ENCODE results near the gene CES2. TPM values are rescaled to one million over a fixed set of nuclear protein-coding genes. Genes with fewer than 3 reads are reported as not detected.
A peak's percentile ranks its signal among the peaks of the same experiment; 100 is the strongest.
"Not testable (repeated sequence)": the region's sequence is repeated elsewhere in the genome, so short reads cannot be mapped to it uniquely, and the experiment has no call there.

Gene CES2
- total RNA-seq, 3 donors from 2014 or later, result 22.6 to 25.3 (median 24.3) TPM

- Mint-ChIP-seq H3K27me3 (ENCODE audit: low read depth) (peaks cover 11% of the 10 kb centered on the region), H3K36me3 (ENCODE audit: insufficient read depth) (peaks cover 12% of the 10 kb centered on the region), H3K4me1 (ENCODE audit: low read depth) (peaks cover 18% of the 10 kb centered on the region)
- not testable (repeated sequence) for DNase-seq, H3K9me3 Mint-ChIP-seq, H3K4me3 Mint-ChIP-seq, ATAC-seq
Observed at GRCh38 chr16:66944971-66945370, 9.7 kb downstream of the CES2 start.

DNA sequence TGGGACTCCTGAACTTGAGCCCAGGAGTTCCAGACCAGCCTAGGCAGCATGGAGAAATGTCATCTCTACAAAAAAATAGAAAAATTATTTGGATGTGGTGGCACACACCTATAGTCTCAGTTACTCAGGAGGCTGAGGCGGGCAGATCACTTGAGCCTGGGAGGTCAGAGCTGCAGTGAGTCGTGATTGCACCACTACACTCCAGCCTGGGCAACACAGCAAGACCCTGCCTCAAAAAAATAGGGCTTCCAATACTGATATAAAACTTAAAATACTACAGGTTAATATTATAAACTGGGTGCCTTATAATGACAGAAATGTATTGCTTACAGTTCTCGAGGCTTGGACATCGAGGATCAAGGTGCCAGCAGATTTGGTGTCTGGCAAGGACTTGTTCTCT, 10.6 kb downstream of the CES2 start:
- peaks cover 11% of the 10 kb centered on the region for H3K36me3 Mint-ChIP-seq (ENCODE audit: insufficient read depth)
- ATAC-seq, result no peak

DNA sequence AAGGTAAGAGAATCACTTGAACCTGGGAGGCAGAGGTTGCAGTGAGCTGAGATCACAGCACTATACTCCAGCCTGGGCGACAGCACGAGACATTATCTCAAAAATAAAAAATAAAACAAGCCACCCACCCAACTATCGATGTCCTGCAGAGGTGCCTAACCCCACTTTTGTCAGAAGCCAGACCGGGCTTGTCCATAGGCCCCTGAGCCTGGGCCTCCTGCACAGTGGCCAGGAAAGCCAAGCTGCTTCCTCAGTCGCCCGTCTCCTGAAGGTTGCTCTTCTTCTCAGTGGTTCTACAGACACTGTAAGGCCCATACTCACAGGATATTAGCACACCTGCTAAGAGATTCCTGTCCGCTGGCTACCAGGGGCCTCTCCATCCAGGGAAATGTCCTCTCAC, 11.2 kb downstream of the CES2 start:
- H3K36me3 Mint-ChIP-seq (ENCODE audit: insufficient read depth), result peaks cover 11% of the 10 kb centered on the region
- DNase-seq (no peak), ATAC-seq (no peak)
- peaks cover 24% of the 10 kb centered on the region for H3K27me3 Mint-ChIP-seq (ENCODE audit: low read depth)
- H3K4me3 Mint-ChIP-seq, result no peak overlapping the region
- peaks cover 18% of the 10 kb centered on the region for H3K4me1 Mint-ChIP-seq (ENCODE audit: low read depth)
- H3K9me3 Mint-ChIP-seq, result peaks cover 2% of the 10 kb centered on the region

More for the DNA sequence above, 10.6 kb downstream of the CES2 start:
- Mint-ChIP-seq H3K4me1 (ENCODE audit: low read depth) (peaks cover 18% of the 10 kb centered on the region), H3K4me3 (no peak overlapping the region), H3K9me3 (no peaks in the 10 kb centered on the region), H3K27me3 (ENCODE audit: low read depth) (peaks cover 18% of the 10 kb centered on the region)
- DNase-seq, result no peak

- Mint-ChIP-seq H3K4me3 (no peak overlapping the region), H3K9me3 (peaks cover 4% of the 10 kb centered on the region), H3K36me3 (ENCODE audit: insufficient read depth) (peaks cover 9% of the 10 kb centered on the region), H3K27me3 (ENCODE audit: low read depth) (peaks cover 28% of the 10 kb centered on the region), H3K4me1 (ENCODE audit: low read depth) (peaks cover 18% of the 10 kb centered on the region)
- ATAC-seq, result no peak
- no peak for DNase-seq
Observed at GRCh38 chr16:66946974-66947301, 11.6 kb downstream of the CES2 start.

DNA sequence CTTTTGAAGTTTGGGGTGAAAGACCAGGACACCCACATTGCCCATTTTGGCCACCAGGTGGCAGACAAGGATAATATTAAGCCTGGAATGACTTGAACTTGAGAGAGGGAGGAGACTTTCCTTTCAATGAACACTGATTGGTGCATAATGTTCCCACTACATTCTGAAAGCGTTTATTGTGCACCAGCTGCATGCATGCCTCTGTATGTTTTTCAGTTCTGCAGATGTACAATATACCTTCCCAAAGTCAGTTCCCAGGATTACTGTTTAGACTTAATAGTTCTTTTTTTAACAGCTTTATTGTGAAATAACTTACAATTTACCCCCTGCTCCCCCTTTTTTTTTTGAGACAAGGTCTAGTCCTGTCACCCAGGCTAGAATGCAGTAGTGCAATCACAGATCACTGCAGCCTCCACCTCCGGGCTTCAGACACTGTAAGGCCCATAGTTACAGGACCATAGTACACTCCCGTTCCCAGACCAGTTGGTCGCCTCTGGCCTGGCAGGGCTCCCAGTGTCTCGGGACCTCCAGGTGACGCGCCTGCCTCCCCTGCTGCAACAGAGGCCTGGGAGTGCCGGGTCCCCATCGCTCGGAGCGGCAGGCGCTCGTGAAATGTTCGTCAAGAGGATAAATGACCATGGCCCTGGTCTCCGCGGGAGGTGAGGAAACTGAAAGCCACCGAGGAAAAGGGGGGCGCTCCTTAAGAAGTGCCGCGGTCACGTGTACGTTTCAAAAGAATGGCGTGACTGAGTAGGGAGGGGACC, 12.2 kb downstream of the CES2 start:
- Mint-ChIP-seq H3K9me3 (peaks cover 4% of the 10 kb centered on the region), H3K4me1 (ENCODE audit: low read depth) (peaks cover 18% of the 10 kb centered on the region), H3K27me3 (ENCODE audit: low read depth) (peaks cover 33% of the 10 kb centered on the region), H3K4me3 (peak overlapping the region; percentile 82), H3K36me3 (ENCODE audit: insufficient read depth) (peaks cover 6% of the 10 kb centered on the region)
- DNase-seq, result peak; percentile 82
- peak; percentile 86 to 87 for ATAC-seq

DNA sequence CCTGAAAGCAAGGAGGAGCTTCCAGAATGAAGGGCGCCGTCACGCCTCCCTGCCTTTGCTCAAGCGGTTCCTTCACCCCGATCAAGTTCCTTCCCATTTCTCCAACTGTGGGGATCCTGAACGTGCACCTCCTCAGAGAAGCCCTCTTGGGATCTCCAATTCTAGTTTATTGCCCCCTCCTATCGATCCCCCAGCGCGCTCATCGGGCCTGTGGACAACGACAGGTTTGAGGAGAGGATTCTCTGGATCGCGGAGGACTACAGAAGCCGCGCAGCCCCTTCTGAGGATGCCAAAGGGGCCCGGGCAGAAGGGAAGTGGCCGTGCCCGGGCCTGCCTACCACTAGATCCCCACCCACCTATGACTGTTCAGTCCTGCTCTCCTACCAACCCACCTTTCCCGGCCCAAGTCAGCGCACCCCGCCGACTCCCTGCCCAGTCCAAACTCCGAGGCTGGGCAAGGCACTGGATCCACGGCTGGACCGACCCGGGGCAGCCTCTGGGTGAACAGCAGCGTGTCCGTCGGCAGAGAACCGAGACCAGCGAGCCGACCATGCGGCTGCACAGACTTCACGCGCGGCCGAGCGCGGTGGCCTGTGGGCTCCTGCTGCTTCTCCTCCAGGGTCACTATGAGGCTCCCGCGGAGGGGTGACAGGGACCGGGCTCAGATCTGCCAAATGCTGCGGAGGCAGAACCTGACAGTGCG, 13.0 kb downstream of the CES2 start:
- Mint-ChIP-seq H3K27me3 (ENCODE audit: low read depth) (peaks cover 39% of the 10 kb centered on the region), H3K4me3 (peak overlapping the region; percentile 82), H3K9me3 (peaks cover 4% of the 10 kb centered on the region), H3K4me1 (ENCODE audit: low read depth) (peaks cover 18% of the 10 kb centered on the region), H3K36me3 (ENCODE audit: insufficient read depth) (no peaks in the 10 kb centered on the region)
- DNase-seq (no peak), ATAC-seq (peak; percentile 29 to 31)

DNA sequence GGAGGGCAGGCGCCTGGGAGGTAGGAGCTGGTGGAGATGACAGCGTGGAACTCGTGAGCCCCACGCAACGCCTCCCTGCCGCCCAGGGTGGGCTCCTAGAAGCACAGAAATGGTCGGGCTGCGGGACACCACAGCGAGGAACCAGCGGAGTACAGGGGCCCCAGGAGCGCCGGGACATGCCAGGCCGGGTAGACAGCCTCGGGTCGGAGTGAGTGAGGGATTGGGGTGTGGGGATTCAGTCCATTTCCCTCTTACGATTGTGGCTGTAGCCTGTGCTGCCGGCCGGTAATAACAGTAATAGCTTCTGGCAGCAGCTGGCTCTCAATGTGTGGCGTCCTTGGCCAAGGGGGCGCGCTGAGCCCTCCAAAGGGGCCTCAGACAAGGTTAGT, 13.5 kb downstream of the CES2 start:
- peak overlapping the region; percentile 82 for H3K4me3 Mint-ChIP-seq
- no peak for DNase-seq
- peak in 1 of 2 donors; percentile 12 for ATAC-seq
- peaks cover 4% of the 10 kb centered on the region for H3K9me3 Mint-ChIP-seq
- H3K27me3 Mint-ChIP-seq (ENCODE audit: low read depth), result peaks cover 40% of the 10 kb centered on the region
- H3K4me1 Mint-ChIP-seq (ENCODE audit: low read depth), result peaks cover 18% of the 10 kb centered on the region
- H3K36me3 Mint-ChIP-seq (ENCODE audit: insufficient read depth), result no peaks in the 10 kb centered on the region

GRCh38 chr16:66949472-66949871, 14.2 kb downstream of the CES2 start:
- DNase-seq (no peak), ATAC-seq (no peak)
- H3K4me3 Mint-ChIP-seq, result no peak overlapping the region
- no peaks in the 10 kb centered on the region for H3K36me3 Mint-ChIP-seq (ENCODE audit: insufficient read depth)
- H3K4me1 Mint-ChIP-seq (ENCODE audit: low read depth), result peaks cover 19% of the 10 kb centered on the region
- H3K27me3 Mint-ChIP-seq (ENCODE audit: low read depth), result peaks cover 42% of the 10 kb centered on the region
- H3K9me3 Mint-ChIP-seq, result peaks cover 4% of the 10 kb centered on the region

GRCh38 chr16:66950437-66950836, 15.1 kb downstream of the CES2 start:
- no peak for ATAC-seq
- Mint-ChIP-seq H3K4me3 (no peak overlapping the region), H3K36me3 (ENCODE audit: insufficient read depth) (no peaks in the 10 kb centered on the region), H3K27me3 (ENCODE audit: low read depth) (peaks cover 42% of the 10 kb centered on the region), H3K9me3 (peaks cover 4% of the 10 kb centered on the region), H3K4me1 (ENCODE audit: low read depth) (peaks cover 19% of the 10 kb centered on the region)
- no peak for DNase-seq

- Mint-ChIP-seq H3K27me3 (ENCODE audit: low read depth) (peaks cover 42% of the 10 kb centered on the region), H3K9me3 (peaks cover 4% of the 10 kb centered on the region), H3K4me1 (ENCODE audit: low read depth) (peaks cover 19% of the 10 kb centered on the region), H3K36me3 (ENCODE audit: insufficient read depth) (no peaks in the 10 kb centered on the region), H3K4me3 (no peak overlapping the region)
- ATAC-seq (no peak), DNase-seq (no peak)
Observed at GRCh38 chr16:66950971-66951790, 15.9 kb downstream of the CES2 start.

DNA sequence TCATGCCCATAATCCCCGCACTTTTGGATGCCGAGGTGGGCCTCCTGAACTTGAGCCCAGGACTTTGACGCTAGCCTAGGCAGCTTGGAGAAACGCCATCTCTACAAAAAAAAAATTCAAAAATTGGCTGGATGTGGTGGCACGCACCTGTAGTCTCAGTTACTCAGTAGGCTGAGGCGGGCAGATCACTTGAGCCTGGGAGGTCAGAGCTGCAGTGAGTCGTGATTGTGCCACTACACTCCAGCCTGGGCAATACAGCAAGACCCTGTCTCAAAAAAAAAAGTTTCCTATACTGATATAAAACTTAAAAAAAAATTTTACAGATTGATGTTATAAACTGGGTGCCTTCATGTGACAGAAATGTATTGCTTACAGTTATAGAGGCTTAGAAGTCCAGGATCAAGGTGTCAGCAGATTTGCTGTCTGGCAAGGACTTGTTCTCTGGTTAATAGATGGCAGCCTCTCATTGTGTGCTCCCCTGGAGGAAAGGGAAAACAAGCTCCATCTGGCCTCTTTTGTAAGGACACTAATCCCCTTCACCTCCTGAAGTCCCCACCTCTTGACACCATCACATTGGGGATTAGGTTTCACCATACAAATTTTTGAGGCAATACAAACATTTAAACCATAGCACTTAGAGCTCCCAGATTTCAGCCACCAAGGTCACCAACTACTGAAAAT, 17.3 kb downstream of the CES2 start:
- H3K4me1 Mint-ChIP-seq (ENCODE audit: low read depth), result peaks cover 12% of the 10 kb centered on the region
- no peaks in the 10 kb centered on the region for H3K36me3 Mint-ChIP-seq (ENCODE audit: insufficient read depth)
- ATAC-seq (no peak), DNase-seq (no peak)
- peaks cover 4% of the 10 kb centered on the region for H3K9me3 Mint-ChIP-seq
- no peak overlapping the region for H3K4me3 Mint-ChIP-seq
- peaks cover 42% of the 10 kb centered on the region for H3K27me3 Mint-ChIP-seq (ENCODE audit: low read depth)

GRCh38 chr16:66953462-66954096, 18.3 kb downstream of the CES2 start:
- H3K4me3 Mint-ChIP-seq, result no peak overlapping the region
- peaks cover 6% of the 10 kb centered on the region for H3K4me1 Mint-ChIP-seq (ENCODE audit: low read depth)
- no peak for ATAC-seq
- H3K9me3 Mint-ChIP-seq, result peaks cover 4% of the 10 kb centered on the region
- no peaks in the 10 kb centered on the region for H3K36me3 Mint-ChIP-seq (ENCODE audit: insufficient read depth)
- H3K27me3 Mint-ChIP-seq (ENCODE audit: low read depth), result peaks cover 42% of the 10 kb centered on the region
- DNase-seq, result no peak

DNA sequence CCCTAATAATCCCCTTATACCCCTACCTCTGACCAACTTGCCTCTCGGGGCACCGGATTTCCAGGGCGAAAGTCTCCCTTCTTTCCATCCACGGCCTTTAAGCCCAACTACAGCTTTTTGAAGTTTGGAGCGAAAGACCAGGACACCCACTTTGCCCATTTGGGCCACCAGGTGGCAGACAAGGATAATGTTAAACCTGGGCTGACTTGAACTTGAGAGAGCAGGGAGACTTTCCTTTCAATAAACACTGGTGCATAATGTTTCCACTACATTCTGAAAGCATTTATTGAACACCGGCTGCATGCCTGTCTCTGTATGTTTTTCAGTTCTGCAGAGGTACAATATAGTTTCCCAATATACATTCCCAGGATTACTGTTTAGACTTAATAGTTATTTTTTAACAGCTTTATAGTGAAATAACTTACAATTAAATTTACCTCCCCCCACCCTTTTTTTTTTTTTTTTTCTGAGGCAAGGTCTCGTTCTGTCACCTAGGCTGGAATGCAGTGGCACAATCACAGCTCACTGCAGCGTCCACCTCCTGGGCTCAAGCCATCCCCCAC, 18.9 kb downstream of the CES2 start:
- Mint-ChIP-seq H3K9me3 (peaks cover 4% of the 10 kb centered on the region), H3K36me3 (ENCODE audit: insufficient read depth) (no peaks in the 10 kb centered on the region), H3K4me1 (ENCODE audit: low read depth) (peaks cover 6% of the 10 kb centered on the region), H3K27me3 (ENCODE audit: low read depth) (peaks cover 39% of the 10 kb centered on the region), H3K4me3 (no peak overlapping the region)
- ATAC-seq (peak; percentile 80 to 84), DNase-seq (peak; percentile 69)

Data from activated T-cell treated with anti-CD3 and anti-CD28 coated beads, Interleukin-2, amount 50 U/mL, for 4 hours (primary cell).